ELF-1 (cell line): ENCODE data around the gene VGLL4.
"Not testable (repeated sequence)": the region's sequence is repeated elsewhere in the genome, so short reads cannot be mapped to it uniquely, and the experiment has no call there.

Experiments
- DNase-seq: peaks from one replicate; pipeline ENCODE4 v3.0.0-alpha.2; 2016; ENCODE audit warnings: low read depth, low spot score

The VGLL4 gene

GRCh38 chr3:11534011-11534792 lies 109.5 kb downstream of the VGLL4 start:
- DNase-seq, result no peak

GRCh38 chr3:11532931-11533391 lies 110.8 kb downstream of the VGLL4 start:
- DNase-seq, result no peak

GRCh38 chr3:11530153-11530721 lies 113.5 kb downstream of the VGLL4 start:
- DNase-seq, result peak; percentile 23

- DNase-seq, result no peak
Measured at GRCh38 chr3:11529281-11529680, 114.4 kb downstream of the VGLL4 start.

GRCh38 chr3:11526121-11526520 lies 117.6 kb downstream of the VGLL4 start:
- DNase-seq, result not testable (repeated sequence)

- no peak for DNase-seq
Measured at GRCh38 chr3:11523572-11524101, 120.1 kb downstream of the VGLL4 start.

GRCh38 chr3:11522953-11523571 lies 120.7 kb downstream of the VGLL4 start:
- no peak for DNase-seq

- no peak for DNase-seq
Measured at GRCh38 chr3:11522398-11522715, 121.4 kb downstream of the VGLL4 start.

GRCh38 chr3:11521167-11521566 lies 122.5 kb downstream of the VGLL4 start:
- no peak for DNase-seq

- no peak for DNase-seq
Measured at GRCh38 chr3:11517601-11518000, 126.1 kb downstream of the VGLL4 start.

- peak; percentile 45 for DNase-seq
Measured at GRCh38 chr3:11514191-11514821, 129.4 kb downstream of the VGLL4 start.

- DNase-seq, result no peak
Measured at GRCh38 chr3:11513817-11514135, 129.9 kb downstream of the VGLL4 start.

- DNase-seq, result not testable (repeated sequence)
Measured at GRCh38 chr3:11513125-11513816, 130.4 kb downstream of the VGLL4 start.

GRCh38 chr3:11511606-11512005 lies 132.1 kb downstream of the VGLL4 start:
- not testable (repeated sequence) for DNase-seq

- DNase-seq, result peak; percentile 5
Measured at GRCh38 chr3:11510356-11510755, 133.4 kb downstream of the VGLL4 start.

- DNase-seq, result peak; percentile 18
Measured at GRCh38 chr3:11510001-11510340, 133.7 kb downstream of the VGLL4 start.

- peak; percentile 65 for DNase-seq
Measured at GRCh38 chr3:11509173-11510000, 134.3 kb downstream of the VGLL4 start.

- DNase-seq, result no peak
Measured at GRCh38 chr3:11508346-11509172, 135.2 kb downstream of the VGLL4 start.

- DNase-seq, result no peak
Measured at GRCh38 chr3:11507719-11508118, 136.0 kb downstream of the VGLL4 start.
